Gastroesophageal sphincter (tissue), 4 donors: Measurements from ENCODE around the gene IL1RAP. TPM values are rescaled to one million over a fixed set of nuclear protein-coding genes. Genes with fewer than 3 reads are reported as not detected.
A peak's percentile ranks its signal among the peaks of the same experiment; 100 is the strongest.

Source experiments
- ATAC-seq: fragments of 150-250 bp; one replicate; pipeline ENCODE4 v1.9.1; 2016; ENCODE audit warnings: mild to moderate bottlenecking, moderate library complexity
- H3K27ac ChIP-seq, 4 donors: fragments of 200-600 bp; sonication (generic) in 3 of 4; 1 replicate in 3 of 4; 2 replicates in 1 of 4; pipeline ENCODE4 v1.5.1; 2016 to 2019
- H3K27me3 ChIP-seq: fragments of 200-600 bp; sonication (generic); one replicate; pipeline ENCODE4 v1.5.1; 2019
- H3K36me3 ChIP-seq, 2 donors: fragments of 200-600 bp; sonication (generic); one replicate each; pipeline ENCODE4 v1.5.1; 2019; ENCODE audit warnings: control low read depth in 1 of 2
- H3K4me1 ChIP-seq, 3 donors: fragments of 200-600 bp; sonication (generic); 1 replicate in 2 of 3; 2 replicates in 1 of 3; pipeline ENCODE4 v1.5.1; 2016 to 2019; ENCODE audit warnings: control low read depth in 2 of 3
- H3K4me3 ChIP-seq, 2 donors: fragments of 200-600 bp; sonication (generic); one replicate each; pipeline ENCODE4 v1.5.1; 2019; ENCODE audit warnings: mild to moderate bottlenecking in 1 of 2, moderate library complexity in 1 of 2
- H3K9me3 ChIP-seq, 3 donors: fragments of 200-600 bp; sonication (generic); one replicate each; pipeline ENCODE4 v1.5.1; 2017 to 2019; ENCODE audit warnings: control low read depth in 2 of 3
- CTCF ChIP-seq, 4 experiments: fragments of 200-600 bp in 2 of 4; fragments of 450-650 bp in 2 of 4; sonication (generic) in 1 of 4; IDR thresholded peaks; one replicate each; pipeline ENCODE4 v1.5.1; 2017 to 2019; ENCODE audit warnings: antibody characterized with exemption in 4 of 4, mild to moderate bottlenecking in 2 of 4, moderate library complexity in 2 of 4
- EP300 ChIP-seq: sonication (generic); formaldehyde crosslinking; IDR thresholded peaks from one replicate; pipeline ENCODE4 v1.6.1; 2017; ENCODE audit warnings: antibody characterized with exemption, mild to moderate bottlenecking
- POLR2A ChIP-seq, 2 donors: fragments of 450-650 bp; IDR thresholded peaks; one replicate each; pipeline ENCODE4 v1.6.1; 2017; ENCODE audit warnings: antibody characterized with exemption in 2 of 2, mild to moderate bottlenecking in 2 of 2, moderate library complexity in 1 of 2
- POLR2AphosphoS5 ChIP-seq: sonication (generic); formaldehyde crosslinking; IDR thresholded peaks from one replicate; pipeline ENCODE4 v1.6.1; 2017; ENCODE audit warnings: antibody characterized with exemption
- WGBS, 2 donors: methylation state at CpG; one replicate each; pipeline ENCODE4 v1.1.5; 2018; ENCODE audit warnings: low coverage in 1 of 2; 5-methylcytosine and 5-hydroxymethylcytosine counted together
- total RNA-seq, 4 donors: library from RNA; depleted of rRNA; stranded (reverse); fragments of >200 nt; gene quantifications; one replicate each; pipeline ENCODE4 v1.1.0, GENCODE V29; 2016

The IL1RAP gene
- total RNA-seq, 4 donors from 2014 or later: 3.2 to 11.0 (median 5.0) TPM

- Histone ChIP-seq H3K9me3 (no peaks in the 10 kb centered on the region), H3K27ac (no peak overlapping the region), H3K36me3 (no peaks in the 10 kb centered on the region), H3K4me1 (no peaks in the 10 kb centered on the region), H3K4me3 (no peak overlapping the region), H3K27me3 (no peaks in the 10 kb centered on the region)
- TF ChIP-seq CTCF (IDR thresholded peaks at IDR 0.05): no peak
- ATAC-seq: no peak
- 38 to 45% methylated on average over 1 of the region's 1 CpG for WGBS, 2 donors
Measured at GRCh38 chr3:190615607-190616006, 101.7 kb downstream of the IL1RAP start.

GRCh38 chr3:190616637-190617036, 102.8 kb downstream of the IL1RAP start:
- Histone ChIP-seq H3K27ac (no peak overlapping the region), H3K4me1 (no peaks in the 10 kb centered on the region), H3K36me3 (no peaks in the 10 kb centered on the region), H3K4me3 (no peak overlapping the region), H3K9me3 (no peaks in the 10 kb centered on the region), H3K27me3 (no peaks in the 10 kb centered on the region)
- 70 to 83% methylated on average over 5 to 6 of the region's 6 CpGs for WGBS, 2 donors
- TF ChIP-seq POLR2AphosphoS5 (no peak), CTCF (IDR thresholded peaks at IDR 0.05) (no peak), EP300 (no peak), POLR2A (IDR thresholded peaks at IDR 0.05) (no peak)
- no peak for ATAC-seq

DNA sequence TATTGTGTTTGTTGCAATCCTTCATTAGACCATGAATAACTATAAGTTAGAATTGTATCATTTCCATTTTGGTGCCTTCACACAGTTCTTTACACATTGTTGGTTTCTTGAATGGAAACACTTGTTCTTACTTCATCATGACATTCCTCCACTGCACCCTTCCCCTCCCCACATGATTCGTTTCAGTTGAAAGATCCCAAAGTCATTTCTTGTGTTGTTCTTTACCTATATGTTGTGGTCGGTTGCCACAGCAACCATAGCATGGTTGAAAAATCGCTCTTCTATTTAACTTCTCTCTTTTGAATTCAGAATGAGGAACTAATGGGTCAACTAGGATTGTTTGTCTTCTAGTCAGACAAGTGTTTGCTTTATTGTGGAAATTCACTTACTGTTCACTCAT, 103.3 kb downstream of the IL1RAP start:
- WGBS, 2 donors: 71 to 74% methylated on average over 3 of the region's 3 CpGs
- no peaks in the 10 kb centered on the region for H3K36me3 ChIP-seq

DNA sequence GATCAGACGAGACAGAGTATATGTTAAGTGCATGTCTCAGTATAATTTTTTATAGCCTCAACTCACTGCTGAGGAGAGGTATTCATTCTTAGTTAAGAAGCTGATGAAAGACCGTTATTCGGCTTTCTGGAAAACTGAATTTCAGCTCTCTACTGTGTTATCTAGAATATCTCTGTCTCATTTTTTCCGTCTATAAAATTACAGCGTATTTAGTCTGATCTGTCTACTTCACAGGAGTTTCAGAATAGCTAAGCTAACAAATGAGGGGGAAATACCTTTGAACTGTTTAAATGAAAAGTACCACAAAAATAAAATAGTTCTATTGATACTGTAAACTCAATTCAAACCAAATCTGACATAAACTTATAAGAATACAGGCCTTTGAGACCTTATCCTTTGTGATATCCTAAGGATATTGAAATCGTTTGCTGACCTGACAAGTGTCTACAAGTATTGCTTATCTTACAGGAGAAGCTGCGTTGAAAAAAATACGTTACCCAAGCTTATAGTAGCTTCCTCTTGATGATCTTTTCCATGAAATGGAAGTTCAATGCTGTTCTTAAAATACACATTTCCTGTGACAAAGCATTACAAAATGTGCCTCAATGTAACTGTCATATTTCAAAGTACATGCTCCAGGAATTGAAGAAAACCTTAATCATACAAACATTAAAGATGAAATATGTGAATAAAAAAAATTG, 104.6 kb downstream of the IL1RAP start:
- WGBS, 2 donors: 66 to 74% methylated on average over 8 of the region's 8 CpGs
- Histone ChIP-seq H3K4me1 (no peaks in the 10 kb centered on the region), H3K9me3 (no peaks in the 10 kb centered on the region), H3K4me3 (no peak overlapping the region), H3K36me3 (no peaks in the 10 kb centered on the region), H3K27me3 (no peaks in the 10 kb centered on the region), H3K27ac (no peak overlapping the region)
- no peak for ATAC-seq
- TF ChIP-seq EP300 (no peak), POLR2A (IDR thresholded peaks at IDR 0.05) (no peak), POLR2AphosphoS5 (no peak), CTCF (IDR thresholded peaks at IDR 0.05) (no peak)

More for the DNA sequence above, 103.3 kb downstream of the IL1RAP start:
- TF ChIP-seq POLR2AphosphoS5 (no peak), CTCF (IDR thresholded peaks at IDR 0.05) (no peak)
- Histone ChIP-seq H3K27ac (no peak overlapping the region), H3K27me3 (no peaks in the 10 kb centered on the region), H3K4me1 (no peaks in the 10 kb centered on the region), H3K9me3 (no peaks in the 10 kb centered on the region), H3K4me3 (no peak overlapping the region)
- peak; percentile 61 for ATAC-seq

DNA sequence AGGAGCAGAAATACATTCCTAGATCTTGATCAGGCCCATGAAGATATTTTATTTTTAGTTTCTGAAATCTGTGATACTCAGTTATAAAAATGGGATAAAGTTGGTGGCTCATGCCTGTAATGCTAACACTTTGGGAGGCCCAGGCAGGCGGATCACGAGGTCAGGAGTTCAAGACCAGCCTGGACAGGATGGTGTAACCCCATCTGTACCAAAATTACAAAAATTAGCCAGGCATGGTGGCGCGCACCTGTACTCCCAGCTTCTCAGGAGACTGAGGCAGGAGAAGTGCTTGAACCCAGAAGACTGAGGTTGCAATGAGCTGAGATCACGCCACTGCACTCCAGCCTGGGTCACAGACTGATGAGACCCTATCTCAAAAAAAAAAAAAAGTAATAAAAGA, 105.5 kb downstream of the IL1RAP start:
- TF ChIP-seq EP300 (no peak), POLR2A (IDR thresholded peaks at IDR 0.05) (no peak), CTCF (IDR thresholded peaks at IDR 0.05) (no peak), POLR2AphosphoS5 (no peak)
- H3K9me3 ChIP-seq: no peaks in the 10 kb centered on the region
- no peaks in the 10 kb centered on the region for H3K27me3 ChIP-seq
- no peak for ATAC-seq
- no peak overlapping the region for H3K27ac ChIP-seq
- H3K4me3 ChIP-seq: no peak overlapping the region
- no peaks in the 10 kb centered on the region for H3K4me1 ChIP-seq
- no peaks in the 10 kb centered on the region for H3K36me3 ChIP-seq
- WGBS, 2 donors: 76 to 87% methylated on average over 3 to 5 of the region's 5 CpGs
